ENCODE measurements around the gene CDR2. TPM values are rescaled to one million over a fixed set of nuclear protein-coding genes. Genes with fewer than 3 reads are reported as not detected.
"Not testable (repeated sequence)": the region's sequence is repeated elsewhere in the genome, so short reads cannot be mapped to it uniquely, and the experiment has no call there.

Gene CDR2
- total RNA-seq, 2 donors from 2014 or later = 17.6 to 24.3 TPM

GRCh38 chr16:22420606-22421135 is 46.3 kb upstream of the CDR2 start:
- TF ChIP-seq, protein P1, sequence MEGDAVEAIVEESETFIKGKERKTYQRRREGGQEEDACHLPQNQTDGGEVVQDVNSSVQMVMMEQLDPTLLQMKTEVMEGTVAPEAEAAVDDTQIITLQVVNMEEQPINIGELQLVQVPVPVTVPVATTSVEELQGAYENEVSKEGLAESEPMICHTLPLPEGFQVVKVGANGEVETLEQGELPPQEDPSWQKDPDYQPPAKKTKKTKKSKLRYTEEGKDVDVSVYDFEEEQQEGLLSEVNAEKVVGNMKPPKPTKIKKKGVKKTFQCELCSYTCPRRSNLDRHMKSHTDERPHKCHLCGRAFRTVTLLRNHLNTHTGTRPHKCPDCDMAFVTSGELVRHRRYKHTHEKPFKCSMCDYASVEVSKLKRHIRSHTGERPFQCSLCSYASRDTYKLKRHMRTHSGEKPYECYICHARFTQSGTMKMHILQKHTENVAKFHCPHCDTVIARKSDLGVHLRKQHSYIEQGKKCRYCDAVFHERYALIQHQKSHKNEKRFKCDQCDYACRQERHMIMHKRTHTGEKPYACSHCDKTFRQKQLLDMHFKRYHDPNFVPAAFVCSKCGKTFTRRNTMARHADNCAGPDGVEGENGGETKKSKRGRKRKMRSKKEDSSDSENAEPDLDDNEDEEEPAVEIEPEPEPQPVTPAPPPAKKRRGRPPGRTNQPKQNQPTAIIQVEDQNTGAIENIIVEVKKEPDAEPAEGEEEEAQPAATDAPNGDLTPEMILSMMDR (conservative IDR thresholded peaks at IDR 0.05) = no peak
- Histone ChIP-seq H3K27me3 (ENCODE audit: control insufficient read depth, insufficient read depth, low read length, poor library complexity, severe bottlenecking) (no peaks in the 10 kb centered on the region), H3K4me3 (ENCODE audit: low read length) (no peak overlapping the region), H3K36me3 (ENCODE audit: control insufficient read depth, insufficient read depth, low read length) (peaks cover 11% of the 10 kb centered on the region), H3K9ac (ENCODE audit: extremely low read depth, low read length, poor library complexity, severe bottlenecking) (no peak overlapping the region), H3K9me3 (ENCODE audit: control insufficient read depth, low read length) (no peaks in the 10 kb centered on the region), H3K4me1 (ENCODE audit: control insufficient read depth, insufficient read depth, low read length) (no peaks in the 10 kb centered on the region), H3K27ac (ENCODE audit: low read depth, low read length) (no peak overlapping the region)
- Mint-ChIP-seq H3K4me3 (no peak overlapping the region), H3K4me1 (no peaks in the 10 kb centered on the region), H3K27me3 (ENCODE audit: insufficient read depth) (no peaks in the 10 kb centered on the region), H3K27ac (peak overlapping the region; percentile 44), H3K9me3 (no peaks in the 10 kb centered on the region), H3K36me3 (ENCODE audit: low read depth) (peaks cover 50% of the 10 kb centered on the region)
- DNase-seq = no peak
- WGBS, 2 experiments (ENCODE audit: insufficient coverage in 1 of 2, insufficient read length in 1 of 2) = 91 to 95% methylated on average over 10 to 18 of the region's 18 CpGs

- Mint-ChIP-seq H3K36me3 (ENCODE audit: low read depth) (peaks cover 50% of the 10 kb centered on the region), H3K4me1 (no peaks in the 10 kb centered on the region), H3K9me3 (no peaks in the 10 kb centered on the region), H3K4me3 (no peak overlapping the region), H3K27me3 (ENCODE audit: insufficient read depth) (no peaks in the 10 kb centered on the region), H3K27ac (no peak overlapping the region)
- H3K27ac ChIP-seq (ENCODE audit: low read depth, low read length) = no peak overlapping the region
- TF ChIP-seq, protein P1 (conservative IDR thresholded peaks at IDR 0.05) = no peak
- DNase-seq = no peak
- H3K9me3 ChIP-seq (ENCODE audit: control insufficient read depth, low read length) = no peaks in the 10 kb centered on the region
- no peaks in the 10 kb centered on the region for H3K27me3 ChIP-seq (ENCODE audit: control insufficient read depth, insufficient read depth, low read length, poor library complexity, severe bottlenecking)
- 95 to 98% methylated on average over 8 to 11 of the region's 11 CpGs for WGBS, 2 experiments (ENCODE audit: insufficient coverage in 1 of 2, insufficient read length in 1 of 2)
- H3K36me3 ChIP-seq (ENCODE audit: control insufficient read depth, insufficient read depth, low read length) = peaks cover 11% of the 10 kb centered on the region
- no peaks in the 10 kb centered on the region for H3K4me1 ChIP-seq (ENCODE audit: control insufficient read depth, insufficient read depth, low read length)
- H3K9ac ChIP-seq (ENCODE audit: extremely low read depth, low read length, poor library complexity, severe bottlenecking) = no peak overlapping the region
- no peak overlapping the region for H3K4me3 ChIP-seq (ENCODE audit: low read length)
Observed at GRCh38 chr16:22419908-22420307, 45.5 kb upstream of the CDR2 start.

- Mint-ChIP-seq H3K9me3 (no peaks in the 10 kb centered on the region), H3K4me1 (no peaks in the 10 kb centered on the region), H3K36me3 (ENCODE audit: low read depth) (peaks cover 45% of the 10 kb centered on the region), H3K27me3 (ENCODE audit: insufficient read depth) (no peaks in the 10 kb centered on the region), H3K4me3 (no peak overlapping the region), H3K27ac (no peak overlapping the region)
- H3K4me1 ChIP-seq (ENCODE audit: control insufficient read depth, insufficient read depth, low read length) = no peaks in the 10 kb centered on the region
- H3K27ac ChIP-seq (ENCODE audit: low read depth, low read length) = no peak overlapping the region
- TF ChIP-seq, protein P1 (conservative IDR thresholded peaks at IDR 0.05) = no peak
- H3K9me3 ChIP-seq (ENCODE audit: control insufficient read depth, low read length) = no peaks in the 10 kb centered on the region
- H3K27me3 ChIP-seq (ENCODE audit: control insufficient read depth, insufficient read depth, low read length, poor library complexity, severe bottlenecking) = no peaks in the 10 kb centered on the region
- H3K9ac ChIP-seq (ENCODE audit: extremely low read depth, low read length, poor library complexity, severe bottlenecking) = no peak overlapping the region
- H3K36me3 ChIP-seq (ENCODE audit: control insufficient read depth, insufficient read depth, low read length) = peaks cover 11% of the 10 kb centered on the region
- no peak for DNase-seq
- no peak overlapping the region for H3K4me3 ChIP-seq (ENCODE audit: low read length)
- WGBS, 2 experiments (ENCODE audit: insufficient coverage in 1 of 2, insufficient read length in 1 of 2) = 94 to 100% methylated on average over 2 to 3 of the region's 3 CpGs
Observed at GRCh38 chr16:22418826-22419225, 44.4 kb upstream of the CDR2 start.

DNA sequence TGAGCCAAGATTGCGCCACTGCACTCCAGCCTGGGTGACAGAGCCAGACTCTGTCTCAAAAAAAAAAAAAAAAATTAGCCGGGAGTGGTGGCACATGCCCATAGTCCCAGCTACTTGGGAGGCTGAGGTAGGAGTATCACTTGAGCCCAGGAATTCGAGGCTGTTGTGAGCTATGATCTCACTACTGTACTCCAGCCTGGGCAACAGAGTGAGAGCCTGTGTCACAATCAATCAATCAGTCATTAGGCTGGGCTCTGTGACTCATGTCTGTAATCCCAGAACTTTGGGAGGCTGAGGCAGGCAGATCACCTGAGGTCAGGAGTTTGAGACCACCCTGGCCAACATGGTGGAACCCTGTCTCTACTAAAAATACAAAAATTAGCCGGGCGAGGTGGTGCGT is 43.4 kb upstream of the CDR2 start:
- H3K36me3 ChIP-seq (ENCODE audit: control insufficient read depth, insufficient read depth, low read length); H3K9me3 Mint-ChIP-seq; H3K27ac Mint-ChIP-seq; H3K4me3 Mint-ChIP-seq; H3K27ac ChIP-seq (ENCODE audit: low read depth, low read length); H3K27me3 Mint-ChIP-seq (ENCODE audit: insufficient read depth); H3K4me1 Mint-ChIP-seq; H3K4me3 ChIP-seq (ENCODE audit: low read length); H3K27me3 ChIP-seq (ENCODE audit: control insufficient read depth, insufficient read depth, low read length, poor library complexity, severe bottlenecking); H3K9me3 ChIP-seq (ENCODE audit: control insufficient read depth, low read length); H3K9ac ChIP-seq (ENCODE audit: extremely low read depth, low read length, poor library complexity, severe bottlenecking); H3K4me1 ChIP-seq (ENCODE audit: control insufficient read depth, insufficient read depth, low read length); DNase-seq: not testable (repeated sequence)
- H3K36me3 Mint-ChIP-seq (ENCODE audit: low read depth) = peaks cover 39% of the 10 kb centered on the region
- WGBS, 2 experiments (ENCODE audit: insufficient coverage in 1 of 2, insufficient read length in 1 of 2) = 92 to 93% methylated on average over 6 of the region's 6 CpGs

Data from endodermal cell (in vitro differentiated cells).